OCI-LY7 (cell line): ENCODE measurements around the gene NBEA. TPM values are rescaled to one million over a fixed set of nuclear protein-coding genes. Genes with fewer than 3 reads are reported as not detected.

Source experiments
- BruUV-seq: library from RNA; stranded (reverse); fragments of 400-500 nt; replicated peaks from 2 replicates; lab custom pipeline; 2021; lab: Mats Ljungman, UMichigan
- CTCF ChIA-PET: fragments of 300-600 bp; sonication (Branson Sonifier 250); formaldehyde crosslinking; loops from one replicate; lab custom pipeline; 2022; ENCODE audit warnings: antibody characterized with exemption; ENCODE audit not compliant: unreplicated experiment; lab: Charles Lee
- POLR2A ChIA-PET: fragments of 300-600 bp; sonication (Branson Sonifier 250); formaldehyde crosslinking; loops from one replicate; lab custom pipeline; 2022; ENCODE audit warnings: antibody characterized with exemption; lab: Charles Lee
- DNase-seq: peaks from one replicate; pipeline ENCODE4 v3.0.0-alpha.2; 2015; ENCODE audit warnings: low spot score
- H2AFZ ChIP-seq: fragments of 200-600 bp; sonication (generic), shearing (Covaris generic); 2 replicates; pipeline ENCODE4 v1.6.1; 2014; ENCODE audit warnings: mild to moderate bottlenecking, antibody characterized with exemption, low read length, moderate library complexity
- H3K27ac ChIP-seq: fragments of 200-600 bp; sonication (generic); 2 replicates; pipeline ENCODE4 v1.5.1; 2014; ENCODE audit warnings: mixed run types, low read depth, mild to moderate bottlenecking, moderate library complexity, low read length, inconsistent platforms; ENCODE audit not compliant: poor library complexity, severe bottlenecking
- H3K36me3 ChIP-seq: fragments of 200-600 bp; sonication (generic); 2 replicates; pipeline ENCODE4 v1.6.1; 2014; ENCODE audit warnings: mild to moderate bottlenecking, antibody characterized with exemption, low read length, moderate library complexity, mixed read lengths; ENCODE audit not compliant: insufficient read depth
- H3K4me1 ChIP-seq: fragments of 200-600 bp; sonication (generic); 2 replicates; pipeline ENCODE4 v1.5.1; 2014; ENCODE audit warnings: mild to moderate bottlenecking, low read length; ENCODE audit not compliant: insufficient read depth, poor library complexity, severe bottlenecking
- H3K4me2 ChIP-seq: fragments of 200-600 bp; sonication (generic); 2 replicates; pipeline ENCODE4 v1.6.1; 2014; ENCODE audit warnings: mild to moderate bottlenecking, low read length
- H3K4me3 ChIP-seq: fragments of 200-600 bp; sonication (generic); 2 replicates; pipeline ENCODE4 v1.5.1; 2014; ENCODE audit warnings: mild to moderate bottlenecking, low read depth, low read length; ENCODE audit not compliant: poor library complexity, severe bottlenecking
- H3K79me2 ChIP-seq: fragments of 200-600 bp; sonication (generic); 2 replicates; pipeline ENCODE4 v1.6.1; 2016; ENCODE audit warnings: low read depth, mild to moderate bottlenecking, low read length, moderate library complexity, mixed read lengths; ENCODE audit not compliant: insufficient read depth
- H3K9me2 ChIP-seq: fragments of 200-600 bp; sonication (generic); 2 replicates; pipeline ENCODE4 v1.6.1; 2016; ENCODE audit warnings: mild to moderate bottlenecking, low read length, mixed read lengths; ENCODE audit not compliant: insufficient read depth
- H3K9me3 ChIP-seq: fragments of 200-600 bp; sonication (generic); 2 replicates; pipeline ENCODE4 v1.6.1; 2014; ENCODE audit warnings: mild to moderate bottlenecking, mixed run types, low read length, mixed read lengths
- H4K20me1 ChIP-seq: fragments of 200-600 bp; sonication (generic); 2 replicates; pipeline ENCODE4 v1.6.1; 2014; ENCODE audit warnings: mild to moderate bottlenecking, antibody characterized with exemption, low read length, moderate library complexity, mixed read lengths; ENCODE audit not compliant: insufficient read depth
- EZH2phosphoT487 ChIP-seq: fragments of 200-600 bp; sonication (generic); IDR thresholded peaks from 2 replicates; pipeline ENCODE4 v1.6.1; 2018; ENCODE audit warnings: low read depth, borderline replicate concordance, mild to moderate bottlenecking, mixed run types, antibody characterized with exemption, low read length, moderate library complexity, mixed read lengths
- intact Hi-C: fragments of 100-400 bp; cut with micrococcal nuclease; formaldehyde crosslinking; loops from one replicate; pipeline ENCODE4 v1.10.0; 2022; ENCODE audit not compliant: unreplicated experiment
- total RNA-seq, 2 experiments: library from RNA; depleted of rRNA in 1 of 2; stranded (reverse); fragments of >200 nt in 1 of 2; shearing (Covaris generic) in 1 of 2; gene quantifications; 2 replicates each; pipeline ENCODE4 v1.2.3, GENCODE V29; 2014 to 2022
- TF ChIP-seq, protein P1 (sequence below): fragments of 200-600 bp; sonication (generic); conservative IDR thresholded peaks from 2 replicates; pipeline ENCODE4 v1.5.1; 2014; ENCODE audit warnings: mild to moderate bottlenecking, antibody characterized with exemption, low read length, moderate library complexity, mixed read lengths

Gene NBEA
- total RNA-seq, 2 experiments from 2014 or later, result 3.6 to 11.0 TPM

DNA sequence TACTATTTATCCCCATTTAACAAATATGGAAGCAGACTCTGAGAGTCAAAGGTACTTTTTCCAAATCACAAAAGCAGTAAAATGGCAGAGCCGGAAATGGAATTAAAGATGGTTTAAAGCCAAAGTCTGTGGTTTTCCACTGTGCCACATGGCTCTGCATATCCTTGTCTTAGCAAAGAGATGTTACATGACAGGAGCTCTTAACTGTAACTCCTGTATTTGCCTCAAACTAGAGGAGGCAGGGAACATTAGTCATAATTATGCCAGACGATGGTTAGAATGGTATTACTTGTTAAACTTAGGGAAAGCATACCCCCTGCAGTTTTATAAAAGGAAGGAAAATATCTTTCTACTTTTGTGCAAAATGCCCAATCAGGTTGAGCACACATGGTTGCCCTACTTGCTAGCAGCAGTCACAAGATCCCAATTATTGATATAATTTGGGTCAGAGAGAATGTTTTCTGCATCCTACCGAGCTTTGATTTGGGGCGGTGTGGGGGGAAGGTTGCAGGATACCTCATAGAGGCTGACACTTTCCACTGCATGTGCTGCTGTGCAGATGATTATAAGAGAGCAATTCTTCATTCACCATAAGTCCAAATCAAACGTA, 576.4 kb downstream of the NBEA start:
- intact Hi-C loops, result no loop called here
- Histone ChIP-seq H3K4me2 (no peak overlapping the region), H3K36me3 (no peaks in the 10 kb centered on the region), H3K9me2 (no peaks in the 10 kb centered on the region), H3K4me3 (no peak overlapping the region), H3K9me3 (no peaks in the 10 kb centered on the region), H3K4me1 (no peaks in the 10 kb centered on the region), H3K79me2 (no peaks in the 10 kb centered on the region), H4K20me1 (no peaks in the 10 kb centered on the region), H2AFZ (no peak overlapping the region), H3K27ac (no peak overlapping the region)
- DNase-seq, result no peak
- CTCF ChIA-PET, result no interaction called here
- POLR2A ChIA-PET, result interaction anchor here (1.7 kb wide), 1 partner anchor 14 kb away, joined by 4 read pairs; no protein-coding TSS in a partner anchor
- TF ChIP-seq, protein P1, sequence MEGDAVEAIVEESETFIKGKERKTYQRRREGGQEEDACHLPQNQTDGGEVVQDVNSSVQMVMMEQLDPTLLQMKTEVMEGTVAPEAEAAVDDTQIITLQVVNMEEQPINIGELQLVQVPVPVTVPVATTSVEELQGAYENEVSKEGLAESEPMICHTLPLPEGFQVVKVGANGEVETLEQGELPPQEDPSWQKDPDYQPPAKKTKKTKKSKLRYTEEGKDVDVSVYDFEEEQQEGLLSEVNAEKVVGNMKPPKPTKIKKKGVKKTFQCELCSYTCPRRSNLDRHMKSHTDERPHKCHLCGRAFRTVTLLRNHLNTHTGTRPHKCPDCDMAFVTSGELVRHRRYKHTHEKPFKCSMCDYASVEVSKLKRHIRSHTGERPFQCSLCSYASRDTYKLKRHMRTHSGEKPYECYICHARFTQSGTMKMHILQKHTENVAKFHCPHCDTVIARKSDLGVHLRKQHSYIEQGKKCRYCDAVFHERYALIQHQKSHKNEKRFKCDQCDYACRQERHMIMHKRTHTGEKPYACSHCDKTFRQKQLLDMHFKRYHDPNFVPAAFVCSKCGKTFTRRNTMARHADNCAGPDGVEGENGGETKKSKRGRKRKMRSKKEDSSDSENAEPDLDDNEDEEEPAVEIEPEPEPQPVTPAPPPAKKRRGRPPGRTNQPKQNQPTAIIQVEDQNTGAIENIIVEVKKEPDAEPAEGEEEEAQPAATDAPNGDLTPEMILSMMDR, result no peak
- no peak for TF ChIP-seq EZH2phosphoT487
- BruUV-seq, result no TSS peak

DNA sequence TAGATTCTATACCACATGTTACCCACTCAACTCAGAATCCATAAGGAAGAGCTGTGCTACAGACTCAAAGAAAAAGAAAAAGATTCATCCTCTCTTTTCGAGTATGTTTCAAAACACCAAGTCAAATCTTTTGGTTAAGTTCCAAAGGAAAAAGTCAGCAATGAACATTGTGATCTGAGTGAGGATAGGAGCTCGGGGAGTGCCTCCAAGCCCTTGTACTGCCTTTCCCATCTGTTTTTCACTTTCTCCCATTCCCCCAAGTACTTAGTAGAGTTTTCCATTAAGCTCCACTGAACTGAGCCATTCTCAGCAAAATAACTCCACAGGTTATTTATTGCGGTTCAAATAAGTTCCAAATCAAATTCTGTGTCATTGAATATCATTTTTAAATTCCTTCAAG, 582.1 kb downstream of the NBEA start:
- Histone ChIP-seq H3K36me3 (no peaks in the 10 kb centered on the region), H2AFZ (no peak overlapping the region)
- no TSS peak for BruUV-seq

GRCh38 chr13:35526577-35526976, 584.5 kb downstream of the NBEA start:
- no peak for DNase-seq
- Histone ChIP-seq H2AFZ (no peak overlapping the region), H3K79me2 (no peaks in the 10 kb centered on the region), H3K27ac (no peak overlapping the region), H3K4me3 (no peak overlapping the region), H3K4me1 (no peaks in the 10 kb centered on the region), H3K36me3 (no peaks in the 10 kb centered on the region), H4K20me1 (no peaks in the 10 kb centered on the region), H3K9me3 (no peaks in the 10 kb centered on the region), H3K4me2 (no peak overlapping the region), H3K9me2 (no peaks in the 10 kb centered on the region)
- BruUV-seq, result no TSS peak
- POLR2A ChIA-PET, result no interaction called here
- intact Hi-C loops, result no loop called here
- CTCF ChIA-PET, result no interaction called here
- no peak for TF ChIP-seq EZH2phosphoT487
- TF ChIP-seq, protein P1, result no peak

More for the DNA sequence above, 582.1 kb downstream of the NBEA start:
- POLR2A ChIA-PET, result no interaction called here
- intact Hi-C loops, result no loop called here
- Histone ChIP-seq H4K20me1 (no peaks in the 10 kb centered on the region), H3K9me3 (no peaks in the 10 kb centered on the region), H3K4me3 (no peak overlapping the region), H3K4me1 (no peaks in the 10 kb centered on the region), H3K79me2 (no peaks in the 10 kb centered on the region), H3K27ac (no peak overlapping the region), H3K4me2 (no peak overlapping the region), H3K9me2 (no peaks in the 10 kb centered on the region)
- CTCF ChIA-PET, result no interaction called here
- TF ChIP-seq, protein P1, result no peak
- TF ChIP-seq EZH2phosphoT487, result no peak
- DNase-seq, result no peak
